HCT116 (cell line): ENCODE measurements around the gene DYNC2LI1. TPM values are rescaled to one million over a fixed set of nuclear protein-coding genes. Genes with fewer than 3 reads are reported as not detected.

Experiments
- ATAC-seq: fragments of 200-7000 bp; cut with Tn5 transposase; 2 replicates; pipeline ENCODE4 v1.9.1; 2020; ENCODE audit warnings: mild to moderate bottlenecking, moderate library complexity
- BruUV-seq: library from RNA; stranded (reverse); fragments of 400-500 nt; replicated peaks from 2 replicates; lab custom pipeline; 2021; lab: Mats Ljungman, UMichigan
- CTCF ChIA-PET: fragments of 300-600 bp; sonication (Branson Sonifier 250); formaldehyde crosslinking; loops from one replicate; lab custom pipeline; 2021; ENCODE audit warnings: antibody characterized with exemption; lab: Charles Lee
- POLR2A ChIA-PET: fragments of 300-600, 350-600 bp; sonication (Branson Sonifier 250); formaldehyde crosslinking; loops from one replicate; lab custom pipeline; 2021; ENCODE audit warnings: antibody characterized with exemption; lab: Charles Lee
- RAD21 ChIA-PET, 2 experiments: fragments of 300-600 bp; sonication (Branson Sonifier 250); formaldehyde crosslinking; loops; one replicate each; lab custom pipeline; 2023; ENCODE audit warnings: low total read pairs in 2 of 2; ENCODE audit not compliant: uncharacterized antibody in 2 of 2, unreplicated experiment in 2 of 2, low non-redundant PET in 1 of 2; lab: Charles Lee
- DNase-seq: peaks from one replicate; pipeline ENCODE4 v3.0.0-alpha.2; 2010; ENCODE audit warnings: low read depth, low spot score
- H2AFZ ChIP-seq: fragments of 200-600 bp; shearing (Covaris generic), sonication (generic); 2 replicates; pipeline ENCODE4 v1.6.1; 2017; ENCODE audit warnings: low read depth, mixed run types, mixed read lengths, antibody characterized with exemption, low read length; ENCODE audit not compliant: poor library complexity, severe bottlenecking
- H3K27ac ChIP-seq: 2 replicates; pipeline ENCODE4 v1.5.1; 2012; ENCODE audit warnings: low read depth, low read length
- H3K27me3 ChIP-seq: fragments of 200-600 bp; sonication (generic); 2 replicates; pipeline ENCODE4 v1.6.1; 2016; ENCODE audit warnings: mixed run types, low read length, mixed read lengths; ENCODE audit not compliant: insufficient read depth
- H3K36me3 ChIP-seq, 2 experiments: fragments of 200-500 bp in 1 of 2; fragments of 200-600 bp in 1 of 2; sonication (Bioruptor generic) in 1 of 2; sonication (generic) in 1 of 2; 2 replicates each; pipeline versions ENCODE4 v1.5.1 to v1.6.1; 2014 to 2016; ENCODE audit warnings: low read length in 2 of 2, inconsistent platforms in 1 of 2, mixed read lengths in 1 of 2, mixed run types in 1 of 2; ENCODE audit not compliant: insufficient read depth in 2 of 2, control insufficient read depth in 1 of 2
- H3K4me1 ChIP-seq, 2 experiments: fragments of 200-600 bp in 1 of 2; sonication (generic) in 1 of 2; 2 replicates each; pipeline versions ENCODE4 v1.5.1 to v1.6.1; 2012 to 2017; ENCODE audit warnings: low read length in 2 of 2, inconsistent platforms in 1 of 2, mild to moderate bottlenecking in 1 of 2, mixed read lengths in 1 of 2, mixed run types in 1 of 2, moderate library complexity in 1 of 2; ENCODE audit not compliant: insufficient read depth in 2 of 2, control insufficient read depth in 1 of 2
- H3K4me2 ChIP-seq: fragments of 200-600 bp; sonication (generic); 2 replicates; pipeline ENCODE4 v1.6.1; 2017; ENCODE audit warnings: mixed run types, low read length, mixed read lengths
- H3K4me3 ChIP-seq, 2 experiments: fragments of 200-600 bp in 1 of 2; sonication (generic) in 1 of 2; replicated peaks in 1 of 2; 2 replicates each; pipeline ENCODE4 v1.5.1; 2011 to 2016; ENCODE audit warnings: low read length in 2 of 2, control low read depth in 1 of 2, low read depth in 1 of 2, mild to moderate bottlenecking in 1 of 2, mixed read lengths in 1 of 2, mixed run types in 1 of 2
- H3K79me2 ChIP-seq: fragments of 200-600 bp; sonication (generic); 2 replicates; pipeline ENCODE4 v1.6.1; 2017; ENCODE audit warnings: mild to moderate bottlenecking, mixed run types, low read length, moderate library complexity, mixed read lengths; ENCODE audit not compliant: insufficient read depth
- H3K9ac ChIP-seq: fragments of 200-600 bp; sonication (generic); 2 replicates; pipeline ENCODE4 v1.6.1; 2016; ENCODE audit warnings: low read length, mixed read lengths
- H3K9me2 ChIP-seq: fragments of 200-600 bp; sonication (generic), shearing (Covaris generic); 2 replicates; pipeline ENCODE4 v1.6.1; 2017; ENCODE audit warnings: mixed run types, mild to moderate bottlenecking, moderate library complexity; ENCODE audit not compliant: insufficient read depth
- H3K9me3 ChIP-seq, 2 experiments: fragments of 200-500 bp in 1 of 2; fragments of 200-600 bp in 1 of 2; sonication (Bioruptor generic) in 1 of 2; sonication (generic) in 1 of 2; 2 replicates each; pipeline ENCODE4 v1.6.1; 2014 to 2017; ENCODE audit warnings: low read length in 2 of 2, mixed read lengths in 2 of 2, inconsistent platforms in 1 of 2, low read depth in 1 of 2, mild to moderate bottlenecking in 1 of 2, mixed run types in 1 of 2, moderate library complexity in 1 of 2; ENCODE audit not compliant: control insufficient read depth in 1 of 2, insufficient read depth in 1 of 2
- H4K20me1 ChIP-seq: fragments of 200-600 bp; sonication (generic), shearing (Covaris generic); 2 replicates; pipeline ENCODE4 v1.6.1; 2017; ENCODE audit warnings: mixed run types, mild to moderate bottlenecking, moderate library complexity; ENCODE audit not compliant: insufficient read depth
- CBX3 ChIP-seq: IDR thresholded peaks from 2 replicates; pipeline ENCODE4 v1.6.1; 2012; ENCODE audit warnings: low read depth
- CEBPB ChIP-seq: IDR thresholded peaks from 2 replicates; pipeline ENCODE4 v1.6.1; 2012; ENCODE audit warnings: low read depth
- ELF1 ChIP-seq: IDR thresholded peaks from 2 replicates; pipeline ENCODE4 v1.6.1; 2012; ENCODE audit warnings: low read depth, borderline replicate concordance
- EZH2 ChIP-seq: fragments of 200-600 bp; sonication (generic); IDR thresholded peaks from 2 replicates; pipeline ENCODE4 v1.6.1; 2017; ENCODE audit warnings: antibody characterized with exemption, mixed run types
- FOSL1 ChIP-seq: IDR thresholded peaks from 2 replicates; pipeline ENCODE4 v1.6.1; 2012; ENCODE audit warnings: low read depth
- JUND ChIP-seq: IDR thresholded peaks from 2 replicates; pipeline ENCODE4 v1.6.1; 2012
- REST ChIP-seq: IDR thresholded peaks from 2 replicates; pipeline ENCODE4 v1.6.1; 2012; ENCODE audit warnings: low read depth
- SIN3A ChIP-seq: IDR thresholded peaks from 2 replicates; pipeline ENCODE4 v1.6.1; 2012; ENCODE audit warnings: low read depth
- SP1 ChIP-seq: IDR thresholded peaks from 2 replicates; pipeline ENCODE4 v1.6.1; 2012; ENCODE audit warnings: low read depth
- TCF7L2 ChIP-seq: IDR thresholded peaks from 2 replicates; pipeline ENCODE4 v1.7.0; 2011; ENCODE audit warnings: borderline replicate concordance, inconsistent platforms; ENCODE audit not compliant: insufficient read depth, insufficient read length; ENCODE audit errors: extremely low read depth
- YY1 ChIP-seq: IDR thresholded peaks from 2 replicates; pipeline ENCODE4 v1.6.1; 2011; ENCODE audit warnings: low read length, low read depth, moderate library complexity, mild to moderate bottlenecking; ENCODE audit not compliant: insufficient replicate concordance; ENCODE audit errors: extremely low read depth
- ZBTB33 ChIP-seq: IDR thresholded peaks from 2 replicates; pipeline ENCODE4 v1.6.1; 2011; ENCODE audit warnings: mild to moderate bottlenecking, low read length, moderate library complexity; ENCODE audit not compliant: insufficient replicate concordance; ENCODE audit errors: extremely low read depth
- ZFX ChIP-seq: fragments of 450-650 bp; IDR thresholded peaks from 2 replicates; pipeline ENCODE4 v1.6.1; 2017
- ZNF274 ChIP-seq: fragments of 200-500 bp; sonication (Bioruptor generic); IDR thresholded peaks from 2 replicates; pipeline ENCODE4 v1.6.1; 2014; ENCODE audit warnings: mild to moderate bottlenecking, low read depth, low read length, inconsistent platforms
- intact Hi-C: fragments of 100-400 bp; cut with micrococcal nuclease; formaldehyde crosslinking; loops from 2 replicates; pipeline ENCODE4 v1.10.0; 2022
- total RNA-seq: library from RNA; stranded (reverse); gene quantifications from one replicate; pipeline ENCODE4 v1.2.1, GENCODE V29; 2021; ENCODE audit not compliant: unreplicated experiment
- TF ChIP-seq, protein P1 (sequence below), 3 experiments: fragments of 200-600 bp in 1 of 3; sonication (generic) in 1 of 3; IDR thresholded peaks in 2 of 3; conservative IDR thresholded peaks in 1 of 3; 2 replicates each; pipeline ENCODE4 v1.5.1; 2012 to 2017; ENCODE audit warnings: low read depth in 2 of 3, low read length in 2 of 3, antibody characterized with exemption in 1 of 3, borderline replicate concordance in 1 of 3, control low read depth in 1 of 3, mild to moderate bottlenecking in 1 of 3, mixed read lengths in 1 of 3, mixed run types in 1 of 3, moderate library complexity in 1 of 3; ENCODE audit not compliant: insufficient read depth in 1 of 3
- TF ChIP-seq, protein P2 (sequence below): IDR thresholded peaks from 2 replicates; pipeline ENCODE4 v1.6.1; 2012

Gene DYNC2LI1
- total RNA-seq, 1 experiment from 2014 or later = 16.7 TPM

DNA sequence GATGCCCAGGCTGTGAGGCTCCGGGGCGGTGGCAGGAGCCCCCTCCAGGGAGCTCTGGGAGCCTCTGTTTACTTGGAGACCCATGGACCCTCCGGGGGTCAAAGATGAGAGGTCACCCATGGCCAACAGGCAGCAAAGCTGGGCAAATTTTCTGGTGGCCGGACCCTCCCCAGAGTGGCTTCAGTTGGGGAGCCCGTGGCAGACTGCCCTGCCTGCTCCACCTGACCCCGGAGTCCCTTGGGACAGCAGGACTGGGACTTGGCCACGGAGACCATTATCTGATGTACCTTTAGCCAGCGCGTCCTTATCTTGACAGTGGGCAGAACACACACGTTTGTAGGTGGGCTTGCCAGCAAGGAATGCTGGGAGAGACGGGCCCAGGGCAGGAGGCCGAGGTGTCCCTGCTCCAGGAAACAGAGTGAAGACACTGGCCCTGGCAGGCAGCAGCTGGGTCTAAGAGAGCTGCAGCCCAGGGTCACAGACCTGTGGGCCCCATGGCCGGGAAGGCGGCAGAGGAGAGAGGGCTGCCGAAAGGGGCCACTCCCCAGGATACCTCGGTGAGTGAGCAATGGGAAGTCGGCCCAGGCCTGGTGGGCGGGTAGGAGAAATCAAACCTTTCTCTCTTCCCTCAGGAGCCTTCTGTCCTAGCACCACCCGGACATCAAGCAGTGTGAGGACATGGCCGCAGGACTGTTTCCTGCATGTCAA, 64.9 kb downstream of the DYNC2LI1 start, which contains the start of the genes ABCG5 and ABCG8:
Gene ABCG5 (minus strand): TSS at position 280 of the 708 bp plus-strand sequence. CDS start 160 bp downstream, at position 120.
Gene ABCG8 (plus strand): TSS at position 412 of the 708 bp plus-strand sequence. CDS start 83 bp downstream, at position 495.
- RAD21 ChIA-PET = no interaction called here
- no peaks in the 10 kb centered on the region for H3K9me2 ChIP-seq
- no peak within 1 kb of the TSS for H3K4me3 ChIP-seq
- no peak within 1 kb of the TSS for H3K4me2 ChIP-seq
- H3K79me2 ChIP-seq = no peaks in the 10 kb centered on the region
- H3K4me1 ChIP-seq = no peaks in the 10 kb centered on the region
- H3K9me3 ChIP-seq = no peaks in the 10 kb centered on the region
- no peak within 1 kb of the TSS for H2AFZ ChIP-seq
- H3K27me3 ChIP-seq = no peaks in the 10 kb centered on the region
- POLR2A ChIA-PET = no interaction called here
- intact Hi-C loops = no loop called here
- no peaks in the 10 kb centered on the region for H4K20me1 ChIP-seq
- CTCF ChIA-PET = no interaction called here
- H3K36me3 ChIP-seq = no peaks in the 10 kb centered on the region
- ATAC-seq (no peak), DNase-seq (no peak)
- no TSS peak for BruUV-seq
- no peak within 1 kb of the TSS for H3K9ac ChIP-seq
- H3K27ac ChIP-seq = no peak within 1 kb of the TSS
- TF ChIP-seq ELF1 (no peak), EZH2 (no peak), TCF7L2 (no peak), ZNF274 (no peak), CEBPB (no peak), SIN3A (no peak), JUND (no peak), REST (no peak), YY1 (no peak), FOSL1 (no peak), ZBTB33 (no peak), ZFX (no peak), CBX3 (no peak), SP1 (no peak)
- TF ChIP-seq, protein P1, sequence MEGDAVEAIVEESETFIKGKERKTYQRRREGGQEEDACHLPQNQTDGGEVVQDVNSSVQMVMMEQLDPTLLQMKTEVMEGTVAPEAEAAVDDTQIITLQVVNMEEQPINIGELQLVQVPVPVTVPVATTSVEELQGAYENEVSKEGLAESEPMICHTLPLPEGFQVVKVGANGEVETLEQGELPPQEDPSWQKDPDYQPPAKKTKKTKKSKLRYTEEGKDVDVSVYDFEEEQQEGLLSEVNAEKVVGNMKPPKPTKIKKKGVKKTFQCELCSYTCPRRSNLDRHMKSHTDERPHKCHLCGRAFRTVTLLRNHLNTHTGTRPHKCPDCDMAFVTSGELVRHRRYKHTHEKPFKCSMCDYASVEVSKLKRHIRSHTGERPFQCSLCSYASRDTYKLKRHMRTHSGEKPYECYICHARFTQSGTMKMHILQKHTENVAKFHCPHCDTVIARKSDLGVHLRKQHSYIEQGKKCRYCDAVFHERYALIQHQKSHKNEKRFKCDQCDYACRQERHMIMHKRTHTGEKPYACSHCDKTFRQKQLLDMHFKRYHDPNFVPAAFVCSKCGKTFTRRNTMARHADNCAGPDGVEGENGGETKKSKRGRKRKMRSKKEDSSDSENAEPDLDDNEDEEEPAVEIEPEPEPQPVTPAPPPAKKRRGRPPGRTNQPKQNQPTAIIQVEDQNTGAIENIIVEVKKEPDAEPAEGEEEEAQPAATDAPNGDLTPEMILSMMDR (IDR thresholded peaks at IDR 0.05 in 2 of 3, conservative IDR thresholded peaks at IDR 0.05 in 1 of 3; ENCODE audit: borderline replicate concordance in 1 of 3, insufficient read depth in 1 of 3, low read depth in 2 of 3, low read length in 2 of 3) = no peak
- TF ChIP-seq, protein P2, sequence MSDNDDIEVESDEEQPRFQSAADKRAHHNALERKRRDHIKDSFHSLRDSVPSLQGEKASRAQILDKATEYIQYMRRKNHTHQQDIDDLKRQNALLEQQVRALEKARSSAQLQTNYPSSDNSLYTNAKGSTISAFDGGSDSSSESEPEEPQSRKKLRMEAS = no peak
